ENCODE results near the gene MYG1. TPM values are rescaled to one million over a fixed set of nuclear protein-coding genes. Genes with fewer than 3 reads are reported as not detected.

MYG1 gene
- total and polyA plus RNA-seq, 2 of the 4 experiments (the other 2 are of a cell fraction): 49.8 to 63.7 TPM

- no peak overlapping the region for H3K4me2 ChIP-seq (ENCODE audit: low read depth, low read length)
- no peak overlapping the region for H4K5ac ChIP-seq (ENCODE audit: low read depth, low read length)
- CTCF ChIA-PET: interaction anchor here (0.6 to 1.0 kb wide), 3 partner anchors 8 to 1274 kb away, joined by 3 to 6 read pairs (median 6); partner anchors contain the start of gene ESPL1
- BruUV-seq (replicated peaks): no TSS peak
- no peaks in the 10 kb centered on the region for H3K27me3 ChIP-seq (ENCODE audit: control insufficient read depth, insufficient read depth, low read length)
- H3K4ac ChIP-seq (ENCODE audit: low read depth, low read length): no peak overlapping the region
- no peak overlapping the region for H4K8ac ChIP-seq (ENCODE audit: low read depth in 2 of 2, low read length in 2 of 2)
- TF ChIP-seq RCOR1 (IDR thresholded peaks at IDR 0.05; ENCODE audit: insufficient replicate concordance, low read length): no peak
- TF ChIP-seq POLR2A (IDR thresholded peaks at IDR 0.05; ENCODE audit: low read depth, low read length): no peak
- no peak for TF ChIP-seq RFX5 (IDR thresholded peaks at IDR 0.05; ENCODE audit: low read depth, low read length)
- TF ChIP-seq FOS (IDR thresholded peaks at IDR 0.05; ENCODE audit: low read depth, low read length): no peak
- no peak for TF ChIP-seq MAFK (IDR thresholded peaks at IDR 0.05; ENCODE audit: low read depth, low read length)
- TF ChIP-seq RAD21 (IDR thresholded peaks at IDR 0.05; ENCODE audit: low read length): no peak
- H3K14ac ChIP-seq (replicated peaks; ENCODE audit: low read depth, low read length): no peak overlapping the region
- no peak overlapping the region for H2AK5ac ChIP-seq (ENCODE audit: low read depth, low read length)
- intact Hi-C loops (cut with micrococcal nuclease): no loop called here
- no peak overlapping the region for H3K18ac ChIP-seq (ENCODE audit: low read depth, low read length)
- H4K91ac ChIP-seq (ENCODE audit: insufficient read depth, low read depth, low read length): no peak overlapping the region
- no peak overlapping the region for H2BK120ac ChIP-seq (ENCODE audit: low read depth, low read length)
- H3K4me3 ChIP-seq (ENCODE audit: insufficient read depth, low read depth, low read length): no peak overlapping the region
- no peak overlapping the region for H3K56ac ChIP-seq (ENCODE audit: extremely low read depth, insufficient read depth, low read length)
- dilution Hi-C loops (cut with HindIII; ENCODE audit: low sequenced_read_pairs, unreplicated experiment): no loop called here
- WGBS, 2 experiments (ENCODE audit: extremely low coverage in 2 of 2, insufficient read length in 1 of 2): no CpG with 5 or more reads among the region's 9 CpGs
- in situ Hi-C loops (cut with MboI; ENCODE audit: low sequenced_read_pairs): no loop called here
- no peaks in the 10 kb centered on the region for H3K9me3 ChIP-seq (ENCODE audit: control insufficient read depth, insufficient read depth, low read length)
- no peak overlapping the region for H3K9ac ChIP-seq (ENCODE audit: low read depth, low read length)
- no peaks in the 10 kb centered on the region for H4K20me1 ChIP-seq (ENCODE audit: insufficient read depth, low read length)
- no peak overlapping the region for H2AFZ ChIP-seq (replicated peaks; ENCODE audit: low read length, poor library complexity)
- no peaks in the 10 kb centered on the region for H3K9me1 ChIP-seq (ENCODE audit: insufficient read depth, low read length)
- H2BK20ac ChIP-seq (ENCODE audit: low read depth, low read length): no peak overlapping the region
- no peak for DNase-seq
- H2BK15ac ChIP-seq (ENCODE audit: low read depth, low read length): no peak overlapping the region
- no peak overlapping the region for H2AK9ac ChIP-seq (replicated peaks; ENCODE audit: low read depth, low read length, poor library complexity)
- H3K36me3 ChIP-seq (ENCODE audit: control insufficient read depth, insufficient read depth, low read length): peaks cover 18% of the 10 kb centered on the region
- no peaks in the 10 kb centered on the region for H3K4me1 ChIP-seq (ENCODE audit: control insufficient read depth, insufficient read depth, low read length)
- no peak overlapping the region for H3K23ac ChIP-seq (ENCODE audit: low read depth, low read length)
- no peak for ATAC-seq (ENCODE audit: low read depth)
- POLR2A ChIA-PET (ENCODE audit: unreplicated experiment): no interaction called here
- H3K27ac ChIP-seq (ENCODE audit: insufficient read depth, low read length): no peak overlapping the region
- peaks cover 0 to 12% of the 10 kb centered on the region in 2 experiments; a peak in 1 of 4 replicates for H3K79me1 ChIP-seq (ENCODE audit: low read depth in 1 of 2, low read length in 2 of 2)
- no peak overlapping the region for H2BK5ac ChIP-seq (ENCODE audit: low read depth, low read length, poor library complexity, severe bottlenecking)
Measured at GRCh38 chr12:53277981-53278380, 21.5 kb upstream of the MYG1 start.

Measured in IMR-90 (cell line).